PC-3 (cell line): ENCODE data around the gene BCR.

Experiments used
- CTCF ChIP-seq: fragments of 300-600 bp; sonication (generic); conservative IDR thresholded peaks from 2 replicates; pipeline ENCODE4 v1.5.1; 2017; ENCODE audit warnings: antibody characterized with exemption, low read depth, mild to moderate bottlenecking, low read length
- EZH2 ChIP-seq: fragments of 300-600 bp; sonication (generic); IDR thresholded peaks from one replicate; pipeline ENCODE4 v1.6.1; 2017; ENCODE audit warnings: antibody characterized with exemption, mild to moderate bottlenecking, low read length; ENCODE audit not compliant: unreplicated experiment
- EZH2phosphoT487 ChIP-seq: fragments of 300-600 bp; sonication (generic); IDR thresholded peaks from 2 replicates; pipeline ENCODE4 v1.6.1; 2018; ENCODE audit warnings: mild to moderate bottlenecking, antibody characterized with exemption, low read length, borderline replicate concordance

- TF ChIP-seq CTCF (no peak), EZH2 (no peak), EZH2phosphoT487 (no peak)
These were observed 90.7 kb downstream of the BCR start for GRCh38 chr22:23270798-23271596.
